GM04504 (cell line): ENCODE measurements around the gene WDR1.

Experiments
- DNase-seq: peaks from one replicate; pipeline ENCODE4 v3.0.0-alpha.2; 2012; ENCODE audit warnings: low read depth

WDR1 gene

GRCh38 chr4:10069075-10069642 lies 47.4 kb downstream of the WDR1 start:
- no peak for DNase-seq

- no peak for DNase-seq
Measured at GRCh38 chr4:10066670-10067651, 49.6 kb downstream of the WDR1 start.

- no peak for DNase-seq
Measured at GRCh38 chr4:10066206-10066605, 50.4 kb downstream of the WDR1 start.

GRCh38 chr4:10063544-10064300 lies 52.9 kb downstream of the WDR1 start:
- peak; percentile 64 for DNase-seq

- no peak for DNase-seq
Measured at GRCh38 chr4:10061650-10062415, 54.8 kb downstream of the WDR1 start.

GRCh38 chr4:10058371-10058770 lies 58.2 kb downstream of the WDR1 start:
- no peak for DNase-seq

- no peak for DNase-seq
Measured at GRCh38 chr4:10057023-10057395, 59.6 kb downstream of the WDR1 start.

- no peak for DNase-seq
Measured at GRCh38 chr4:10056334-10057022, 60.1 kb downstream of the WDR1 start.

- no peak for DNase-seq
Measured at GRCh38 chr4:10055871-10056270, 60.7 kb downstream of the WDR1 start.

GRCh38 chr4:10054571-10055041 lies 62.0 kb downstream of the WDR1 start:
- DNase-seq, result no peak

- DNase-seq, result no peak
Measured at GRCh38 chr4:10053635-10054453, 62.8 kb downstream of the WDR1 start.

- no peak for DNase-seq
Measured at GRCh38 chr4:10051517-10052135, 65.0 kb downstream of the WDR1 start.

- DNase-seq, result no peak
Measured at GRCh38 chr4:10050721-10051120, 65.9 kb downstream of the WDR1 start.

- DNase-seq, result no peak
Measured at GRCh38 chr4:10050261-10050661, 66.3 kb downstream of the WDR1 start.

- no peak for DNase-seq
Measured at GRCh38 chr4:10048941-10049697, 67.5 kb downstream of the WDR1 start.

GRCh38 chr4:10047967-10048366 lies 68.6 kb downstream of the WDR1 start:
- no peak for DNase-seq

- DNase-seq, result no peak
Measured at GRCh38 chr4:10046471-10046870, 70.1 kb downstream of the WDR1 start.

GRCh38 chr4:10045481-10045880 lies 71.1 kb downstream of the WDR1 start:
- no peak for DNase-seq

GRCh38 chr4:10041036-10041435 lies 75.6 kb downstream of the WDR1 start:
- DNase-seq, result no peak
